ENCODE data around the gene OGFOD3.

DNA sequence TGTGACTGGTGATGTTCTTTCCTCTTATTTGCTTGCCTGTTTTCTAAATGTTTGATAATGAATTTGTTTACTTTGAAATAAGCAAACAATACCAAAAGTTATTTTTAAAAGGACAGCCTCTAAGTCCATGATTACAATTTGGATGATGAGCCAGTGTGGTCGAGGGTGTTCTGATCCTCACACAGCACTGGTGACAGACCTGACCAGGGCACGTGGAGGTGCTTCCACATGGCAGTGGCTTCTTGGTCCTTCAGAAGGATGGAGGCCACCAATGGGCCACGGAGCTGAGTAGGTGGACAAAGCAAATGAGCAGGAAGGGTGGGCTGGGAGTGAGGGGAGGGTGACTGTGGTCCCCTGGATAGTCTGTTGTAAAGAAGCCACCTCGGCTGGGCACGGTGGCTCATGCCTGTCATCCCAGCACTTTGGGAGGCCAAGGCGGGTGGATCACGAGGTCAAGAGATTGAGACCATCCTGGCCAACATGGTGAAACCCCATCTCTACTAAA lies 63.5 kb downstream of the OGFOD3 start:
- TF ChIP-seq POLR2A (IDR thresholded peaks at IDR 0.05; ENCODE audit: low read depth, low read length) (no peak), POLR2AphosphoS5 (IDR thresholded peaks at IDR 0.05; ENCODE audit: low read depth, low read length) (no peak), TAF1 (IDR thresholded peaks at IDR 0.05; ENCODE audit: low read depth, low read length) (no peak), PAX5 (IDR thresholded peaks at IDR 0.05; ENCODE audit: insufficient read depth, low read length, severe bottlenecking) (no peak)

All from GM12891 (cell line).